ENCODE measurements around the gene RBM14.

DNA sequence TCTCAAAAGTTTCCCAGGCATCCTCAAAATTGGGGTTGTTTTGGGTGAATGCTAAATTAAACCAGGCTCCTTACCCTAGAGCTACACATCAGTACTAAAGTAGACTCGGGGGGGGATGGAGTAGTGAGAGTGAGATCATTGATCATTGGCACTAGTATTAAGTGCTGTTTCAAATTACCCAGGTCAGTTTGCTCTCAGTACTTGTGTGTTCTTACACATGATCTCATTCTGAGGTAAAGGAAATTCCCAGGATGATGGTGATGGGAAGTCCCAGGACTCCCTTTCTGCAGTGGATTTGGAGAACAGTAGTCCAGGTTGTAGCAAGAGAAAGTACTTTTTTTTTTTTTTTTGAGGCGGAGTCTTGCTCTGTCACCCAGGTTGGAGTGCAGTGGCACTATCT, 34.6 kb downstream of the RBM14 start:
- TF ChIP-seq, protein P1, sequence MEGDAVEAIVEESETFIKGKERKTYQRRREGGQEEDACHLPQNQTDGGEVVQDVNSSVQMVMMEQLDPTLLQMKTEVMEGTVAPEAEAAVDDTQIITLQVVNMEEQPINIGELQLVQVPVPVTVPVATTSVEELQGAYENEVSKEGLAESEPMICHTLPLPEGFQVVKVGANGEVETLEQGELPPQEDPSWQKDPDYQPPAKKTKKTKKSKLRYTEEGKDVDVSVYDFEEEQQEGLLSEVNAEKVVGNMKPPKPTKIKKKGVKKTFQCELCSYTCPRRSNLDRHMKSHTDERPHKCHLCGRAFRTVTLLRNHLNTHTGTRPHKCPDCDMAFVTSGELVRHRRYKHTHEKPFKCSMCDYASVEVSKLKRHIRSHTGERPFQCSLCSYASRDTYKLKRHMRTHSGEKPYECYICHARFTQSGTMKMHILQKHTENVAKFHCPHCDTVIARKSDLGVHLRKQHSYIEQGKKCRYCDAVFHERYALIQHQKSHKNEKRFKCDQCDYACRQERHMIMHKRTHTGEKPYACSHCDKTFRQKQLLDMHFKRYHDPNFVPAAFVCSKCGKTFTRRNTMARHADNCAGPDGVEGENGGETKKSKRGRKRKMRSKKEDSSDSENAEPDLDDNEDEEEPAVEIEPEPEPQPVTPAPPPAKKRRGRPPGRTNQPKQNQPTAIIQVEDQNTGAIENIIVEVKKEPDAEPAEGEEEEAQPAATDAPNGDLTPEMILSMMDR (IDR thresholded peaks at IDR 0.05): no peak
- no peak for TF ChIP-seq POLR2A (IDR thresholded peaks at IDR 0.05)
